HepG2 (cell line): ENCODE results near the gene TMX2. TPM values are rescaled to one million over a fixed set of nuclear protein-coding genes. Genes with fewer than 3 reads are reported as not detected.

Experiments
- ATF4 ChIP-seq, 2 experiments: fragments of 450-650 bp in 1 of 2; sonication (generic) in 1 of 2; formaldehyde crosslinking; IDR thresholded peaks; 2 replicates each; pipeline versions ENCODE4 v1.5.0 to v1.8.0; 2020 to 2022; ENCODE audit warnings: mild to moderate bottlenecking in 1 of 2, missing genetic modification reagents in 1 of 2
- BCL6 ChIP-seq: IDR thresholded peaks from 2 replicates; pipeline ENCODE4 v1.6.1; 2016; ENCODE audit warnings: missing genetic modification reagents, missing compliant biosample characterization
- BHLHE40 ChIP-seq: IDR thresholded peaks from 2 replicates; pipeline ENCODE4 v1.6.1; 2011; ENCODE audit warnings: low read length, improper control_type of control experiment
- BRD4 ChIP-seq: sonication (generic); formaldehyde crosslinking; IDR thresholded peaks from 2 replicates; pipeline ENCODE4 v1.4.0; 2020; ENCODE audit warnings: missing genetic modification reagents
- CAMTA2 ChIP-seq: sonication (generic); formaldehyde crosslinking; IDR thresholded peaks from 2 replicates; pipeline ENCODE4 v1.4.0; 2020; ENCODE audit warnings: mild to moderate bottlenecking, missing genetic modification reagents, borderline replicate concordance
- CC2D1A ChIP-seq: sonication (generic); formaldehyde crosslinking; IDR thresholded peaks from 2 replicates; pipeline ENCODE4 v1.8.1; 2023; ENCODE audit warnings: mild to moderate bottlenecking, missing genetic modification reagents
- GZF1 ChIP-seq: sonication (generic); formaldehyde crosslinking; IDR thresholded peaks from 2 replicates; pipeline ENCODE4 v1.5.1; 2020; ENCODE audit warnings: mild to moderate bottlenecking, missing genetic modification reagents
- HIVEP1 ChIP-seq: sonication (generic); formaldehyde crosslinking; IDR thresholded peaks from 2 replicates; pipeline ENCODE4 v1.4.0; 2020; ENCODE audit warnings: mild to moderate bottlenecking, missing genetic modification reagents
- HNRNPUL1 ChIP-seq: fragments of 200-400 bp; formaldehyde crosslinking; IDR thresholded peaks from 2 replicates; pipeline ENCODE4 v1.6.1; 2017; ENCODE audit warnings: low read depth, mild to moderate bottlenecking, low read length, moderate library complexity
- KAT2B ChIP-seq: fragments of 150-350 bp; IDR thresholded peaks from 2 replicates; pipeline ENCODE4 v1.6.1; 2014; ENCODE audit warnings: low read depth, low read length, borderline replicate concordance
- KLF6 ChIP-seq: IDR thresholded peaks from 2 replicates; pipeline ENCODE4 v1.8.0; 2016; ENCODE audit warnings: missing biosample characterization, missing genetic modification reagents
- LBX2 ChIP-seq: sonication (generic); formaldehyde crosslinking; IDR thresholded peaks from 2 replicates; pipeline ENCODE4 v1.5.0; 2020; ENCODE audit warnings: missing genetic modification reagents, mild to moderate bottlenecking, borderline replicate concordance
- MAF1 ChIP-seq: sonication (generic); formaldehyde crosslinking; IDR thresholded peaks from 2 replicates; pipeline ENCODE4 v1.5.0; 2020; ENCODE audit warnings: missing genetic modification reagents, borderline replicate concordance
- RFX5 ChIP-seq: IDR thresholded peaks from 2 replicates; pipeline ENCODE4 v1.6.1; 2011; ENCODE audit warnings: low read depth, low read length, improper control_type of control experiment
- SAP130 ChIP-seq: IDR thresholded peaks from 2 replicates; pipeline ENCODE4 v1.6.1; 2016; ENCODE audit warnings: low read depth
- SNAI1 ChIP-seq: sonication (generic); formaldehyde crosslinking; IDR thresholded peaks from 2 replicates; pipeline ENCODE4 v1.5.0; 2020; ENCODE audit warnings: mild to moderate bottlenecking, missing genetic modification reagents, borderline replicate concordance
- TBX2 ChIP-seq: sonication (generic); formaldehyde crosslinking; IDR thresholded peaks from 2 replicates; pipeline ENCODE4 v1.5.0; 2020; ENCODE audit warnings: missing genetic modification reagents, mild to moderate bottlenecking, borderline replicate concordance
- ZBTB39 ChIP-seq: sonication (generic); formaldehyde crosslinking; IDR thresholded peaks from 2 replicates; pipeline ENCODE4 v1.5.0; 2020; ENCODE audit warnings: missing genetic modification reagents
- ZNF20 ChIP-seq: sonication (generic); formaldehyde crosslinking; IDR thresholded peaks from 2 replicates; pipeline ENCODE4 v1.4.0; 2020; ENCODE audit warnings: mild to moderate bottlenecking, moderate library complexity, missing genetic modification reagents
- ZNF224 ChIP-seq: sonication (generic); formaldehyde crosslinking; IDR thresholded peaks from 2 replicates; pipeline ENCODE4 v1.5.0; 2020; ENCODE audit warnings: mild to moderate bottlenecking, missing genetic modification reagents
- ZNF557 ChIP-seq: sonication (generic); formaldehyde crosslinking; IDR thresholded peaks from 2 replicates; pipeline ENCODE4 v1.4.0; 2020; ENCODE audit warnings: missing genetic modification reagents
- ZNF570 ChIP-seq: sonication (generic); formaldehyde crosslinking; IDR thresholded peaks from 2 replicates; pipeline ENCODE4 v1.4.0; 2020; ENCODE audit warnings: mild to moderate bottlenecking, missing genetic modification reagents, borderline replicate concordance
- ZNF607 ChIP-seq: sonication (generic); formaldehyde crosslinking; IDR thresholded peaks from 2 replicates; pipeline ENCODE4 v1.5.1; 2020; ENCODE audit warnings: missing genetic modification reagents, mild to moderate bottlenecking, borderline replicate concordance
- ZXDC ChIP-seq: sonication (generic); formaldehyde crosslinking; IDR thresholded peaks from 2 replicates; pipeline ENCODE4 v1.5.0; 2020; ENCODE audit warnings: mild to moderate bottlenecking, missing genetic modification reagents
- polyA plus RNA-seq, 8 experiments: library from polyadenylated mRNA; depleted of rRNA in 3 of 8; stranded (reverse) in 7 of 8; unstranded in 1 of 8; fragments of >200 nt; fragmentation: Illumina TruSeq in 4 of 8; extraction: Trizol in 4 of 8; gene quantifications; 2 replicates each; pipeline versions ENCODE4 v1.2.1 to v1.2.3, GENCODE V29; 2011 to 2016; ENCODE audit warnings: low read depth in 4 of 8, missing spikeins in 1 of 8, mixed read lengths in 1 of 8; ENCODE audit not compliant: insufficient read depth in 1 of 8
- total RNA-seq, 5 experiments: library from RNA; depleted of rRNA; stranded (reverse); fragments of >200 nt; fragmentation: Illumina TruSeq; extraction: Trizol; gene quantifications; 2 replicates each; pipeline ENCODE4 v1.2.3, GENCODE V29; 2016; ENCODE audit warnings: low read depth in 1 of 5

The TMX2 gene
- total and polyA plus RNA-seq, 2 of the 13 experiments (the other 11 are each of a cell fraction or from before 2014, with no cell fraction given), result 84.5 to 129 TPM

GRCh38 chr11:57741132-57742086, 29.0 kb downstream of the TMX2 start, which contains the start of gene SELENOH (continued):
- TF ChIP-seq ATF4 (CRISPR knock-in tag; IDR thresholded peaks at IDR 0.05) (no peak), CC2D1A (CRISPR knock-in tag) (no peak), ZNF557 (CRISPR knock-in tag) (no peak; the same call in 1 of the 2 replicates), LBX2 (peak; percentile 82; the same call in 1 of the 2 replicates), HNRNPUL1 (no peak), ZNF570 (CRISPR knock-in tag) (no peak), KAT2B (no peak), CAMTA2 (CRISPR knock-in tag) (no peak), BCL6 (peak; percentile 50), RFX5 (peak; percentile 93), MAF1 (no peak), BRD4 (CRISPR knock-in tag) (0 out of 2 replicates have a peak, but pooled peaks have one; percentile 53), ZBTB39 (CRISPR knock-in tag) (no peak), TBX2 (peak; percentile 62), ZXDC (CRISPR knock-in tag) (0 out of 2 replicates have a peak, but pooled peaks have one; percentile 57), HIVEP1 (CRISPR knock-in tag) (peak; percentile 50; the same call in 1 of the 2 replicates), ZNF224 (CRISPR knock-in tag) (0 out of 2 replicates have a peak, but pooled peaks have one; percentile 62), GZF1 (CRISPR knock-in tag) (no peak), BHLHE40 (peak; percentile 75), SAP130 (CRISPR knock-in tag) (peak; percentile 91), KLF6 (CRISPR knock-in tag) (no peak), SNAI1 (CRISPR knock-in tag) (no peak; the same call in 1 of the 2 replicates), ZNF20 (CRISPR knock-in tag) (no peak), ZNF607 (CRISPR knock-in tag) (peak; percentile 83)
